NT2/D1 (cell line): ENCODE data around the gene FER.

Source experiments
- YY1 ChIP-seq: IDR thresholded peaks from 2 replicates; pipeline ENCODE4 v1.6.1; 2011; ENCODE audit not compliant: insufficient read length, insufficient read depth
- ZNF274 ChIP-seq: IDR thresholded peaks from 2 replicates; pipeline ENCODE4 v1.6.1; 2011; ENCODE audit warnings: mild to moderate bottlenecking, low read depth, low read length

DNA sequence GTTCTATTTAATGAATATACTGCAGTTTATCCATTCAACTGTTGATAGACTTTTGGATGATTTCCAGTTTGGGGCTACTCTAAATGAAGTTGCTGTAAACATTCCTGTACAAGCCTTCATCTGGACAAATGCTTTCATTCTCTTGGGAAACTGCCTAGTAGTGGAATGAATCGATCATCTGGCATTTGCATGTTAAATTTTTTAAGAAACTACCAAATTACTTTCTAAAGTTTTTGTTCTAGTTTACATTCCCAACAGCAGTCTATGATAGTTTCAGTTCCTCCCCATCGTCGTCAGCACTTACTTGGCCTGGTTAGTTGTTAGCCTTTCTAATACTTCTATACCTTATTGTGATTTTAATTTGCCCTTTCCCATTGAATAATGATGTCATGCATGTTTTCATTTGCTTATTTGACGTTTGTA lies 306.3 kb downstream of the FER start:
- TF ChIP-seq YY1: no peak
- no peak for TF ChIP-seq ZNF274
